ENCODE results near the gene CCDC188. TPM values are rescaled to one million over a fixed set of nuclear protein-coding genes. Genes with fewer than 3 reads are reported as not detected.
A peak's percentile ranks its signal among the peaks of the same experiment; 100 is the strongest.

CCDC188 gene
- total and polyA plus RNA-seq, 2 of the 13 experiments (the other 11 are each of a cell fraction or from before 2014, with no cell fraction given) = not detected

GRCh38 chr22:20127318-20127868 lies 23.5 kb downstream of the CCDC188 start (continued):
- no peak for TF ChIP-seq POLR2AphosphoS2 (IDR thresholded peaks at IDR 0.05; ENCODE audit: low read depth, low read length)
- peak in 1 of 2 experiments; percentile 37; a peak in 2 of 4 replicates for TF ChIP-seq POLR2A (IDR thresholded peaks at IDR 0.05; ENCODE audit: insufficient read depth in 1 of 2, low read depth in 2 of 2, low read length in 2 of 2)
- TF ChIP-seq ZNF335 (CRISPR knock-in tag; IDR thresholded peaks at IDR 0.05) = no peak

- FAIRE-seq (no peak), ATAC-seq (no peak), DNase-seq (ENCODE audit: low spot score) (no peak)
- H3K79me2 ChIP-seq (ENCODE audit: insufficient read depth, low read length) = peaks cover 10% of the 10 kb centered on the region
- peaks cover 43% of the 10 kb centered on the region for H3K4me1 ChIP-seq (ENCODE audit: insufficient read depth, low read length)
- no peaks in the 10 kb centered on the region for H3K27me3 ChIP-seq (ENCODE audit: control insufficient read depth in 1 of 2, insufficient read depth in 2 of 2, low read length in 2 of 2)
- BruUV-seq (replicated peaks) = no TSS peak
- WGBS (ENCODE audit: low lambda C conversion rate) = over 99% methylated on average over 15 of the region's 19 CpGs
- CTCF ChIA-PET (ENCODE audit: low intra/inter-chr PET ratio, low total read pairs) = no interaction called here
- no peak for TF ChIP-seq TP53 (CRISPR knock-in tag; conservative IDR thresholded peaks at IDR 0.05)
- no peak for TF ChIP-seq ZFP62 (CRISPR knock-in tag; IDR thresholded peaks at IDR 0.05)
- no peak for TF ChIP-seq ZNF672 (CRISPR knock-in tag; IDR thresholded peaks at IDR 0.05)
- TF ChIP-seq ZBTB26 (CRISPR knock-in tag; IDR thresholded peaks at IDR 0.05; ENCODE audit: borderline replicate concordance) = no peak
- TF ChIP-seq CCAR2 (optimal IDR thresholded peaks at IDR 0.05; ENCODE audit: low read depth, low read length) = no peak
- no peak for TF ChIP-seq REPIN1 (CRISPR knock-in tag; IDR thresholded peaks at IDR 0.05; ENCODE audit: borderline replicate concordance, low read depth)
- TF ChIP-seq CAMTA2 (CRISPR knock-in tag; IDR thresholded peaks at IDR 0.05; ENCODE audit: borderline replicate concordance) = no peak
- TF ChIP-seq SOX6 (IDR thresholded peaks at IDR 0.05) = no peak
- no peak for TF ChIP-seq SOX6 (CRISPR knock-in tag; IDR thresholded peaks at IDR 0.05)
- no peak for TF ChIP-seq ZNF724P (CRISPR knock-in tag; IDR thresholded peaks at IDR 0.05; ENCODE audit: borderline replicate concordance)
- TF ChIP-seq ATF4 (CRISPR knock-in tag; IDR thresholded peaks at IDR 0.05) = no peak
- TF ChIP-seq KMT2A (CRISPR knock-in tag; IDR thresholded peaks at IDR 0.05) = no peak
- TF ChIP-seq ZSCAN31 (CRISPR knock-in tag; IDR thresholded peaks at IDR 0.05; ENCODE audit: low read depth) = no peak
- TF ChIP-seq ZNF441 (CRISPR knock-in tag; IDR thresholded peaks at IDR 0.05; ENCODE audit: borderline replicate concordance) = no peak
- in situ Hi-C loops (cut with HindIII; ENCODE audit: extremely low pct_ligation_motif_present, low pct_unique_long_range_greater_than_20kb) (no loop called here), intact Hi-C loops (cut with micrococcal nuclease; ENCODE audit: unreplicated experiment) (no loop called here)
- no peak overlapping the region for H3K4me3 ChIP-seq (replicated peaks in 1 of 3; ENCODE audit: insufficient read depth in 1 of 3, low read depth in 2 of 3, low read length in 3 of 3)
- POLR2A ChIA-PET = interaction anchor here (0.9 kb wide), 1 partner anchor 9 kb away, joined by 3 read pairs; no protein-coding TSS in a partner anchor
- H3K36me3 ChIP-seq (replicated peaks in 1 of 2; ENCODE audit: control insufficient read depth in 1 of 2, insufficient read depth in 2 of 2, low read length in 2 of 2) = peaks cover 22 to 55% of the 10 kb centered on the region in 2 experiments
- H3K27ac ChIP-seq (ENCODE audit: extremely low read length, insufficient read depth, low read length) = no peak overlapping the region
- no peak overlapping the region for H2AFZ ChIP-seq (ENCODE audit: low read length)
- no peaks in the 10 kb centered on the region for H3K9me3 ChIP-seq (ENCODE audit: low read length)
- peaks cover 5% of the 10 kb centered on the region; the same call in 1 of the 2 replicates for H4K20me1 ChIP-seq (ENCODE audit: insufficient read depth, low read length)
- no peak overlapping the region for H3K4me2 ChIP-seq (ENCODE audit: low read depth, low read length)
- no peak overlapping the region for H3K9ac ChIP-seq (ENCODE audit: insufficient read depth, low read depth, low read length)
Measured at GRCh38 chr22:20126284-20127029, 24.4 kb downstream of the CCDC188 start.
